HG02763 (cell line): ENCODE results near the gene PDE4DIP.
"Not testable (repeated sequence)": the region's sequence is repeated elsewhere in the genome, so short reads cannot be mapped to it uniquely, and the experiment has no call there.

Experiments used
- ATAC-seq: cut with Tn5 transposase; IDR thresholded peaks from one replicate; pipeline ENCODE4 v1.9.1; 2021; ENCODE audit warnings: mild to moderate bottlenecking, moderate library complexity; ENCODE audit not compliant: unreplicated experiment

Gene PDE4DIP

DNA sequence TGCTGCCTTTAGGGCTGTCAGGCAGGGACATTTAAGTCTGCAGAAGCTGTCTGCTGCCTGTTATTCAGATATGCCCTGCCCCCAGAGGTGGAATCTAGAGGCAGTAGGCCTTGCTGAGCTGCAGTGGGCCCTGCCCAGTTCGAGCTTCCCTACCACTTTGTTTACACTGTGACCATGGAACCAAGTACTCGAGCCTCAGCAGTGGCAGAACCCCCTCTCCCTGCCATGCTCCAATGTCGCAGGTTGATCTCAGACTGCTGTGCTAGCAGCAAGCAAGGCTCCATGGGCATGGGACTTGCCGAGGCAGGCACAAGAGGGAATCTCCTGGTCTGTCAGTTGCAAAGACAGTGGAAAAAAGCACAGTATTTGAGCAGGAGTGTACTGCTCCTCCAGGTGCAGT, 198.8 kb downstream of the PDE4DIP start:
- ATAC-seq, result not testable (repeated sequence)

DNA sequence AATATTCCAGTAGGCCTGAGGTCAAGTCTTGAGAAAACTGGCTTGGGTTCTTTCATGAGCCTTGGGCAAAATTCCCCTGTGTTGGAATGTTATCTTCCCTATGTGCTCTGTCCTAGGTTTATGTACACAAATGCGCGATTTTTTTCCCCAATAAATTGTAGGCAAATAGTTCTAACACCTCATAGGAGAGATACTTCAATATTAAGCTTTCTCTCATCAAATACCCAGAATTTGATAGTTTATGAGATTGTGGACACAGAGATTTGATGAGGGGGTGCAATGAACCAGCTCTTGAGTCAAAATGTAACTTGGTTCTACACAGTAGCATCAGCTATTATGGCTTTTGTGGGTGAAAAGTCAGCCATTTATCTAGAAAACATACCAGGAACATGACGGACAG, 220.4 kb downstream of the PDE4DIP start:
- not testable (repeated sequence) for ATAC-seq

DNA sequence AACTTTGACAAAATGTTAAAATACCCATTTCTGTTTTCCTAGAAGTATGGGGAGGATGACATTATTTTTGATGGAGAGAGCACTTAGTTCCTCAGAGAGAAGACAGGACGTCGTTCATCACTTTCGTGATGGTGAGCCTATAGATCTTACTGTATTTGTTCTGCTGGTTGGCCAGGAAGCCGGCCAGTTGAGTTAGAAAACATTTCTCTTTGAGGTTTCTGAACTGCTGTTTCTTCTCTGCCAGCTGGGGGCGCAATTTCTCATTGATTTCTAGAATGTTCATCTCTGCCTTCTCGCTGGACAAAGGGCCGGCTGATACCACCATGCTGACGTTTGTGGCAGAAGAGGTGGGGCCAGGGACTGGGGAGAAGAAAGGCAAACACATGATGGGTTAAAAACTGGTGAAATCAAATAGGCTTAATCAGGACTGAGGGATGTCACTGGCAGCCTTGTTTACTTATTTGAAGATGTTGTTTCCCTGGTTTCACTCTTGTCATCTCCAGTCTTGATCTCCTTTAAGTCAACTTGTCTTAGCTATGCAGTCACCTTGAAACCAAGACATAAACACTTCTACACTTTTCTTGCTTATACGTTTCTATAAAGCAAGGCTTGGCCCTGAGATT, 231.4 kb downstream of the PDE4DIP start:
- ATAC-seq, result not testable (repeated sequence)
